ENCODE measurements around the gene ALDH8A1. TPM values are rescaled to one million over a fixed set of nuclear protein-coding genes. Genes with fewer than 3 reads are reported as not detected.

The ALDH8A1 gene
- total RNA-seq, 3 donors from 2014 or later: 0.48 to 2.3 (median 0.75) TPM

- no peak for TF ChIP-seq CTCF (IDR thresholded peaks at IDR 0.05)
- H3K9me3 ChIP-seq: peaks cover 3% of the 10 kb centered on the region
- no peak for ATAC-seq
- intact Hi-C loops (cut with DNase I, micrococcal nuclease): no loop called here
- DNase-seq: no peak
- H3K4me1 ChIP-seq (ENCODE audit: low read depth): no peaks in the 10 kb centered on the region
- no peaks in the 10 kb centered on the region for H3K36me3 ChIP-seq (ENCODE audit: low read depth)
- H3K4me3 ChIP-seq: no peak overlapping the region
These were observed 11.5 kb upstream of the ALDH8A1 start for GRCh38 chr6:134961366-134961765.

- DNase-seq (no peak), ATAC-seq (no peak)
- peaks cover 3% of the 10 kb centered on the region for H3K9me3 ChIP-seq
- no peak for TF ChIP-seq CTCF (IDR thresholded peaks at IDR 0.05)
- intact Hi-C loops (cut with DNase I, micrococcal nuclease): no loop called here
- no peaks in the 10 kb centered on the region for H3K36me3 ChIP-seq (ENCODE audit: low read depth)
- no peaks in the 10 kb centered on the region for H3K4me1 ChIP-seq (ENCODE audit: low read depth)
- H3K4me3 ChIP-seq: no peak overlapping the region
These were observed 9.7 kb upstream of the ALDH8A1 start for GRCh38 chr6:134959603-134960002.

- H3K9me3 ChIP-seq: peaks cover 3% of the 10 kb centered on the region
- H3K4me1 ChIP-seq (ENCODE audit: low read depth): no peaks in the 10 kb centered on the region
- intact Hi-C loops (cut with DNase I, micrococcal nuclease): no loop called here
- no peak overlapping the region for H3K4me3 ChIP-seq
- ATAC-seq (no peak), DNase-seq (no peak)
- no peaks in the 10 kb centered on the region for H3K36me3 ChIP-seq (ENCODE audit: low read depth)
- TF ChIP-seq CTCF (IDR thresholded peaks at IDR 0.05): no peak
These were observed 6.8 kb upstream of the ALDH8A1 start for GRCh38 chr6:134956676-134957075.

GRCh38 chr6:134956032-134956431 lies 6.1 kb upstream of the ALDH8A1 start:
- Histone ChIP-seq H3K9me3 (peaks cover 3% of the 10 kb centered on the region), H3K36me3 (ENCODE audit: low read depth) (no peaks in the 10 kb centered on the region), H3K4me3 (no peak overlapping the region), H3K4me1 (ENCODE audit: low read depth) (no peaks in the 10 kb centered on the region)
- no peak for ATAC-seq
- no peak for TF ChIP-seq CTCF (IDR thresholded peaks at IDR 0.05)
- intact Hi-C loops (cut with DNase I, micrococcal nuclease): no loop called here
- DNase-seq: no peak

- H3K4me1 ChIP-seq (ENCODE audit: low read depth): no peaks in the 10 kb centered on the region
- intact Hi-C loops (cut with DNase I, micrococcal nuclease): no loop called here
- no peaks in the 10 kb centered on the region for H3K36me3 ChIP-seq (ENCODE audit: low read depth)
- no peaks in the 10 kb centered on the region for H3K9me3 ChIP-seq
- DNase-seq (no peak), ATAC-seq (peak; percentile 87)
- no peak for TF ChIP-seq CTCF (IDR thresholded peaks at IDR 0.05)
- H3K4me3 ChIP-seq: no peak overlapping the region
These were observed 4.5 kb upstream of the ALDH8A1 start for GRCh38 chr6:134954272-134955000.
